ENCODE data around the gene TMEM184A. TPM values are rescaled to one million over a fixed set of nuclear protein-coding genes. Genes with fewer than 3 reads are reported as not detected.

TMEM184A gene
- polyA plus RNA-seq, 5 donors, result 1.0 to 2.6 (median 2.3) TPM

GRCh38 chr7:1503816-1504775, 51.9 kb downstream of the TMEM184A start, which contains the start of gene INTS1:
Gene INTS1 (minus strand): TSS chr7:1504389. CDS start chr7:1503960, 429 bp downstream.
- peak; percentile 88 to 90 for DNase-seq

GRCh38 chr7:1503390-1503789, 52.6 kb downstream of the TMEM184A start:
- DNase-seq, result no peak

- no peak for DNase-seq
These were observed 53.2 kb downstream of the TMEM184A start for GRCh38 chr7:1502845-1503244.

GRCh38 chr7:1501487-1502270, 54.3 kb downstream of the TMEM184A start:
- DNase-seq, result no peak

- DNase-seq, result no peak
These were observed 55.8 kb downstream of the TMEM184A start for GRCh38 chr7:1500064-1500807.

GRCh38 chr7:1499367-1500029, 56.5 kb downstream of the TMEM184A start:
- no peak for DNase-seq

GRCh38 chr7:1498370-1499305, 57.4 kb downstream of the TMEM184A start:
- DNase-seq, result no peak

- no peak for DNase-seq
These were observed 58.6 kb downstream of the TMEM184A start for GRCh38 chr7:1497293-1497927.

- DNase-seq, result no peak
These were observed 59.3 kb downstream of the TMEM184A start for GRCh38 chr7:1496531-1497292.

- DNase-seq, result no peak
These were observed 60.3 kb downstream of the TMEM184A start for GRCh38 chr7:1495564-1496242.

GRCh38 chr7:1494866-1495563, 61.0 kb downstream of the TMEM184A start:
- DNase-seq, result no peak

- DNase-seq, result no peak
These were observed 61.6 kb downstream of the TMEM184A start for GRCh38 chr7:1494447-1494846.

- DNase-seq, result no peak
These were observed 62.4 kb downstream of the TMEM184A start for GRCh38 chr7:1493571-1493970.

GRCh38 chr7:1493129-1493528, 62.9 kb downstream of the TMEM184A start:
- no peak for DNase-seq

GRCh38 chr7:1492640-1493039, 63.4 kb downstream of the TMEM184A start:
- DNase-seq, result no peak
